Keratinocyte (primary cell): ENCODE results near the gene COL8A1. TPM values are rescaled to one million over a fixed set of nuclear protein-coding genes. Genes with fewer than 3 reads are reported as not detected.

ENCODE experiments used
- DNase-seq: peaks from one replicate; pipeline ENCODE4 v3.0.0-alpha.2; 2011; ENCODE audit warnings: low read depth, missing footprints, low spot score
- FAIRE-seq: peaks from 2 replicates; lab custom pipeline; 2011; peaks lifted over from hg19 to GRCh38; lab: Jason Lieb, UNC
- H2AFZ ChIP-seq: 2 replicates; pipeline ENCODE4 v1.6.0; 2012; ENCODE audit warnings: low read length, control low read depth, inconsistent platforms; ENCODE audit not compliant: control insufficient read depth
- H3K27ac ChIP-seq: 2 replicates; pipeline ENCODE4 v1.5.1; 2011; ENCODE audit warnings: low read length; ENCODE audit not compliant: control insufficient read depth, insufficient read depth
- H3K27me3 ChIP-seq: 3 replicates; pipeline ENCODE4 v1.6.0; 2011; ENCODE audit warnings: low read length; ENCODE audit not compliant: control insufficient read depth, insufficient read depth; ENCODE audit errors: extremely low read depth
- H3K36me3 ChIP-seq, 2 experiments: 2 replicates in 1 of 2; 3 replicates in 1 of 2; pipeline ENCODE4 v1.5.1; 2011; ENCODE audit warnings: low read length in 2 of 2, mild to moderate bottlenecking in 1 of 2; ENCODE audit not compliant: control insufficient read depth in 2 of 2, insufficient read depth in 2 of 2; ENCODE audit errors: extremely low read depth in 1 of 2
- H3K4me1 ChIP-seq: 3 replicates; pipeline ENCODE4 v1.5.1; 2011; ENCODE audit warnings: low read length; ENCODE audit not compliant: control insufficient read depth, insufficient read depth; ENCODE audit errors: extremely low read depth
- H3K4me2 ChIP-seq: 3 replicates; pipeline ENCODE4 v1.6.0; 2011; ENCODE audit warnings: low read depth, low read length; ENCODE audit not compliant: control insufficient read depth, insufficient read depth; ENCODE audit errors: extremely low read depth
- H3K4me3 ChIP-seq, 3 experiments: fragments of 200-600 bp in 1 of 3; sonication (generic) in 1 of 3; 2 replicates in 2 of 3; 3 replicates in 1 of 3; pipeline ENCODE4 v1.5.1; 2011 to 2016; ENCODE audit warnings: low read length in 3 of 3, mild to moderate bottlenecking in 3 of 3, control low read depth in 2 of 3, inconsistent platforms in 1 of 3, low read depth in 1 of 3, mixed read lengths in 1 of 3, mixed run types in 1 of 3, moderate library complexity in 1 of 3; ENCODE audit not compliant: control insufficient read depth in 2 of 3, insufficient read depth in 2 of 3; ENCODE audit errors: extremely low read depth in 1 of 3
- H3K79me2 ChIP-seq: 2 replicates; pipeline ENCODE4 v1.6.0; 2012; ENCODE audit warnings: low read length; ENCODE audit not compliant: control insufficient read depth, insufficient read depth
- H3K9ac ChIP-seq: 3 replicates; pipeline ENCODE4 v1.6.0; 2011; ENCODE audit warnings: low read length; ENCODE audit not compliant: control insufficient read depth, insufficient read depth; ENCODE audit errors: extremely low read depth
- H3K9me1 ChIP-seq: 3 replicates; pipeline ENCODE4 v1.6.0; 2011; ENCODE audit warnings: low read length; ENCODE audit not compliant: control insufficient read depth, insufficient read depth; ENCODE audit errors: extremely low read depth
- H3K9me3 ChIP-seq: 2 replicates; pipeline ENCODE4 v1.5.1; 2012; ENCODE audit warnings: low read depth, low read length; ENCODE audit not compliant: control insufficient read depth
- H4K20me1 ChIP-seq: 3 replicates; pipeline ENCODE4 v1.6.0; 2011; ENCODE audit warnings: low read length; ENCODE audit not compliant: control insufficient read depth, insufficient read depth; ENCODE audit errors: extremely low read depth
- CTCF ChIP-seq, 3 experiments: IDR thresholded peaks in 1 of 3; conservative IDR thresholded peaks in 1 of 3; optimal IDR thresholded peaks in 1 of 3; 2 replicates in 2 of 3; 3 replicates in 1 of 3; pipeline versions ENCODE3 to v1.5.1; 2011; ENCODE audit warnings: low read length in 3 of 3, mild to moderate bottlenecking in 3 of 3, moderate library complexity in 2 of 3, control low read depth in 1 of 3, inconsistent platforms in 1 of 3; ENCODE audit not compliant: insufficient read depth in 2 of 3; ENCODE audit errors: extremely low read depth in 1 of 3
- EZH2 ChIP-seq: IDR thresholded peaks from one replicate; pipeline ENCODE4 v1.6.1; 2012; ENCODE audit warnings: inconsistent platforms, mild to moderate bottlenecking, low read length, moderate library complexity
- dilution Hi-C: fragments of 300-500 bp; cut with MboI; formaldehyde crosslinking; loops from one replicate; pipeline ENCODE4 v1.7.0; 2020; ENCODE audit warnings: low sequenced_read_pairs; ENCODE audit not compliant: extremely low pct_ligation_motif_present
- polyA plus RNA-seq, 5 experiments: library from polyadenylated mRNA; depleted of rRNA in 3 of 5; stranded (reverse) in 3 of 5; stranded (forward) in 1 of 5; unstranded in 1 of 5; fragments of >200 nt; gene quantifications; 1 replicate in 1 of 5; 2 replicates in 3 of 5; 3 replicates in 1 of 5; pipeline versions ENCODE4 v1.2.1 to v1.2.3, GENCODE V29; 2011 to 2012; ENCODE audit warnings: missing spikeins in 2 of 5, low read depth in 1 of 5, low replicate concordance in 1 of 5

COL8A1 gene
- polyA plus RNA-seq, 1 donor (not counting 4 experiments of a cell fraction or from before 2014, with no cell fraction given) = 102 TPM

- Histone ChIP-seq H3K9ac (no peak overlapping the region), H3K4me1 (peaks cover 11% of the 10 kb centered on the region), H3K79me2 (peaks cover 23% of the 10 kb centered on the region), H3K27me3 (no peaks in the 10 kb centered on the region), H3K9me3 (no peaks in the 10 kb centered on the region), H3K4me2 (no peak overlapping the region), H3K9me1 (peaks cover 3% of the 10 kb centered on the region), H3K27ac (no peak overlapping the region), H2AFZ (no peak overlapping the region), H4K20me1 (no peaks in the 10 kb centered on the region), H3K36me3 (no peaks in the 10 kb centered on the region), H3K4me3 (no peak overlapping the region)
- peak; percentile 79 for FAIRE-seq
- dilution Hi-C loops = no loop called here
- no peak for DNase-seq
- TF ChIP-seq EZH2 (no peak), CTCF (optimal IDR thresholded peaks at IDR 0.05 in 1 of 3, IDR thresholded peaks at IDR 0.05 in 1 of 3, conservative IDR thresholded peaks at IDR 0.05 in 1 of 3; ENCODE audit: extremely low read depth in 1 of 3, insufficient read depth in 2 of 3, low read length in 3 of 3) (no peak)
Measured at GRCh38 chr3:99678023-99678422, 39.6 kb downstream of the COL8A1 start.

- Histone ChIP-seq H3K27ac (no peak overlapping the region), H3K4me3 (no peak overlapping the region), H3K36me3 (no peaks in the 10 kb centered on the region), H3K79me2 (peaks cover 27% of the 10 kb centered on the region), H3K9me3 (no peaks in the 10 kb centered on the region), H3K4me1 (peaks cover 7% of the 10 kb centered on the region), H4K20me1 (no peaks in the 10 kb centered on the region), H2AFZ (no peak overlapping the region), H3K9me1 (peaks cover 3% of the 10 kb centered on the region), H3K9ac (no peak overlapping the region), H3K27me3 (no peaks in the 10 kb centered on the region), H3K4me2 (no peak overlapping the region)
- dilution Hi-C loops = no loop called here
- TF ChIP-seq CTCF (optimal IDR thresholded peaks at IDR 0.05 in 1 of 3, IDR thresholded peaks at IDR 0.05 in 1 of 3, conservative IDR thresholded peaks at IDR 0.05 in 1 of 3; ENCODE audit: extremely low read depth in 1 of 3, insufficient read depth in 2 of 3, low read length in 3 of 3) (no peak), EZH2 (no peak)
- FAIRE-seq (no peak), DNase-seq (no peak)
Measured at GRCh38 chr3:99678896-99679295, 40.5 kb downstream of the COL8A1 start.
